Lung (tissue), 12 donors: ENCODE measurements around the gene MAP3K6. TPM values are rescaled to one million over a fixed set of nuclear protein-coding genes. Genes with fewer than 3 reads are reported as not detected.

Experiments
- ATAC-seq: fragments of 200-7000 bp; cut with Tn5 transposase; one replicate; pipeline ENCODE4 v1.9.1; 2020; ENCODE audit warnings: moderate number of reproducible peaks; ENCODE audit not compliant: insufficient read depth, low FRiP score
- DNase-seq, 3 donors: peaks; one replicate each; pipeline ENCODE4 v3.0.0-alpha.2; 2013 to 2017
- H3K27ac ChIP-seq, 2 donors: one replicate each; pipeline ENCODE4 v1.5.1; 2013; ENCODE audit warnings: mild to moderate bottlenecking in 2 of 2, moderate library complexity in 2 of 2, control low read depth in 1 of 2, inconsistent platforms in 1 of 2, low read depth in 1 of 2, low read length in 1 of 2
- H3K27me3 ChIP-seq, 3 donors: one replicate each; pipeline ENCODE4 v1.5.1; 2013; ENCODE audit warnings: low read length in 2 of 3; ENCODE audit not compliant: control insufficient read depth in 3 of 3, insufficient read depth in 3 of 3
- H3K36me3 ChIP-seq, 4 donors: one replicate each; pipeline ENCODE4 v1.5.1; 2013; ENCODE audit warnings: low read length in 4 of 4, mild to moderate bottlenecking in 1 of 4, moderate library complexity in 1 of 4; ENCODE audit not compliant: control insufficient read depth in 4 of 4, insufficient read depth in 4 of 4
- H3K4me1 ChIP-seq, 5 donors: one replicate each; pipeline ENCODE4 v1.5.1; 2013; ENCODE audit warnings: low read length in 5 of 5, mild to moderate bottlenecking in 2 of 5, moderate library complexity in 1 of 5; ENCODE audit not compliant: control insufficient read depth in 5 of 5, insufficient read depth in 5 of 5
- H3K4me3 ChIP-seq: one replicate; pipeline ENCODE4 v1.5.1; 2013; ENCODE audit warnings: mild to moderate bottlenecking, control low read depth, moderate library complexity
- H3K9ac ChIP-seq, 2 donors: one replicate each; pipeline ENCODE4 v1.5.1; 2013; ENCODE audit warnings: low read length in 2 of 2, control low read depth in 1 of 2; ENCODE audit not compliant: insufficient read depth in 1 of 2
- H3K9me3 ChIP-seq, 4 donors: one replicate each; pipeline ENCODE4 v1.5.1; 2013; ENCODE audit warnings: low read length in 3 of 4, mild to moderate bottlenecking in 1 of 4, moderate library complexity in 1 of 4; ENCODE audit not compliant: control insufficient read depth in 4 of 4, insufficient read depth in 3 of 4
- CTCF ChIP-seq: IDR thresholded peaks from 2 replicates; pipeline ENCODE4 v1.5.1; 2012; ENCODE audit warnings: mild to moderate bottlenecking; ENCODE audit errors: control extremely low read depth, extremely low read depth
- WGBS, 2 donors: extraction: QIAGEN DNeasy Blood & Tissue Kit; methylation state at CpG; one replicate each; pipeline ENCODE4 v1.1.7; 2013; 5-methylcytosine and 5-hydroxymethylcytosine counted together
- polyA plus RNA-seq, 2 donors: library from polyadenylated mRNA; stranded (reverse); fragments of 200-250 nt; gene quantifications; one replicate each; pipeline ENCODE4 v1.2.1, GENCODE V29; 2013
- total RNA-seq, 2 donors: library from RNA; depleted of rRNA in 1 of 2; stranded (reverse); fragments of >200 nt in 1 of 2; gene quantifications; one replicate each; pipeline ENCODE4 v1.2.1, GENCODE V29; 2014 to 2021
- donor health status: control.
- donor health status: control.
- donor health status: Bipolar disorder and iron deficiency.
- donor health status: healthy.
- donor health status: DM: yes; HTN: yes; CAD: no.

The MAP3K6 gene
- total and polyA plus RNA-seq, 4 donors, result 17.0 to 96.6 (median 62.8) TPM

- Histone ChIP-seq H3K9ac (no peak overlapping the region), H3K27me3 (peaks cover 0 to 15% (median 0%) of the 10 kb centered on the region in 3 donors), H3K9me3 (no peaks in the 10 kb centered on the region), H3K4me1 (peaks cover 0 to 22% (median 9%) of the 10 kb centered on the region in 5 donors), H3K27ac (no peak overlapping the region), H3K4me3 (no peak overlapping the region), H3K36me3 (peaks cover 0 to 4% (median 0%) of the 10 kb centered on the region in 4 donors)
- no peak for TF ChIP-seq CTCF
- ATAC-seq (no peak), DNase-seq (no peak)
- WGBS, 2 donors, result 85 to 89% methylated on average over 14 of the region's 14 CpGs
Observed at GRCh38 chr1:27346991-27347624, 19.7 kb downstream of the MAP3K6 start.

DNA sequence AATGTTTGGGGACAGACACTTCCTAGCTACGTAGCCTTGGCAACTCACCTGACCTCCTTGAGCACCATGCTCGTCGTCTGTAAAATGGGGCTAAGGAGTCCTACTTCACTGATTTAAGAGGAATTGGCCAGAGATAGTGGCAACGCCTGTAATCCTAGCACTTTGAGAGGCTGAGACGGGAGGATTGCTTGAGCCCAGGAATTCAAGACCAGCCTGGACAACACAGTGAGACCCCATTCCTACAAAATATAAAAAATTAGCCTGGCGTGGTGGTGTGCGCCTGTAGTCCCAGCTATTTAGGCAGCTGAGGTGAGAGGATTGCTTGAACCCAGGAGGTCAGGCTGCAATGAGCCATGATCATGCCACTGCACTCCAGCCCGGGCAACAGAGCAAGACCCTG is 20.4 kb downstream of the MAP3K6 start:
- DNase-seq, result no peak
- TF ChIP-seq CTCF, result no peak

DNA sequence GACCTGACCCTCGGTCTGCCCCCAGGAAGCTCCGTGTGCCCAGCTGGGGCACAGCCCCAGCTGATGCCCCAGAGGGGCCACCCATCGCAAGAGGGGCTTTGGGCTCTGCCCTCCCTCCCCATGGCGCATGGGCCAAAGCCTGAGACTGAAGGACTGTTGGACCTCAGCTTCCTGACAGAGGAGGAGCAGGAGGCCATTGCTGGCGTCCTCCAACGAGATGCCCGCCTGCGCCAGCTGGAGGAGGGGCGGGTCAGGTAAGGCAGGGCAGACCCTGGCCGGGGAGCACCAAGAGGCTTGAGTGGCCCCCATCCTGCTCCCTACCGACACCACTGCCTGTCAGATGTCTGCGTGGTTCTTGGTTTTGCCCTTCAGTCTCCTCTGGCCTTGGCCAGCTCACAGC is 21.5 kb downstream of the MAP3K6 start:
- H3K4me1 ChIP-seq, result peaks cover 0 to 16% (median 7%) of the 10 kb centered on the region in 5 donors
- 92 to 93% methylated on average over 12 of the region's 12 CpGs for WGBS, 2 donors

More for the DNA sequence above, 20.4 kb downstream of the MAP3K6 start:
- no peak for ATAC-seq
- Histone ChIP-seq H3K9me3 (no peaks in the 10 kb centered on the region), H3K36me3 (peaks cover 0 to 2% (median 0%) of the 10 kb centered on the region in 4 donors), H3K4me1 (peaks cover 0 to 27% (median 9%) of the 10 kb centered on the region in 5 donors), H3K27me3 (peaks cover 0 to 15% (median 0%) of the 10 kb centered on the region in 3 donors), H3K4me3 (no peak overlapping the region), H3K27ac (no peak overlapping the region), H3K9ac (no peak overlapping the region)
- WGBS, 2 donors, result 89 to 95% methylated on average over 8 of the region's 8 CpGs

More for the DNA sequence above, 21.5 kb downstream of the MAP3K6 start:
- Histone ChIP-seq H3K9me3 (no peaks in the 10 kb centered on the region), H3K27me3 (peaks cover 0 to 8% (median 0%) of the 10 kb centered on the region in 3 donors), H3K36me3 (no peaks in the 10 kb centered on the region), H3K27ac (no peak overlapping the region), H3K9ac (no peak overlapping the region), H3K4me3 (no peak overlapping the region)
- ATAC-seq, result no peak
- DNase-seq, result no peak
- no peak for TF ChIP-seq CTCF
